GM12878 (cell line): ENCODE measurements around the gene EEF1G. TPM values are rescaled to one million over a fixed set of nuclear protein-coding genes. Genes with fewer than 3 reads are reported as not detected.

ENCODE experiments used
- NBN ChIP-seq: fragments of 450-650 bp; IDR thresholded peaks from 2 replicates; pipeline ENCODE4 v1.6.1; 2016
- NFYA ChIP-seq: IDR thresholded peaks from 2 replicates; pipeline ENCODE4 v1.6.1; 2011; ENCODE audit warnings: low read depth, mild to moderate bottlenecking, low read length, improper control_type of control experiment, borderline replicate concordance
- WRNIP1 ChIP-seq: IDR thresholded peaks from 2 replicates; pipeline ENCODE4 v1.6.1; 2011; ENCODE audit warnings: low read depth, low read length, improper control_type of control experiment, borderline replicate concordance
- ZNF24 ChIP-seq: fragments of 450-650 bp; IDR thresholded peaks from 2 replicates; pipeline ENCODE4 v1.6.1; 2017; ENCODE audit warnings: antibody characterized with exemption, mild to moderate bottlenecking
- ZNF687 ChIP-seq: fragments of 450-650 bp; IDR thresholded peaks from 2 replicates; pipeline ENCODE4 v1.6.1; 2017; ENCODE audit warnings: mild to moderate bottlenecking, moderate library complexity
- polyA plus RNA-seq, 11 experiments: library from polyadenylated mRNA; depleted of rRNA in 4 of 11; unstranded in 6 of 11; stranded (reverse) in 5 of 11; fragments of >200 nt; fragmentation: Nextera tagmentation in 4 of 11; fragmentation: Illumina TruSeq in 1 of 11; extraction: Ambion mirVana in 4 of 11; extraction: Trizol in 1 of 11; gene quantifications; 1 replicate in 1 of 11; 2 replicates in 10 of 11; pipeline versions ENCODE4 v1.2.1 to v1.2.3, GENCODE V29; 2011 to 2016; ENCODE audit warnings: inconsistent platforms in 2 of 11, missing spikeins in 2 of 11, low read depth in 1 of 11
- total RNA-seq, 4 experiments: library from RNA; depleted of rRNA in 3 of 4; stranded (reverse); fragments of >200 nt in 3 of 4; fragmentation: Illumina TruSeq in 1 of 4; extraction: Trizol in 1 of 4; gene quantifications; 2 replicates each; pipeline versions ENCODE4 v1.2.1 to v1.2.3, GENCODE V29; 2013 to 2021

EEF1G gene
- total and polyA plus RNA-seq, 10 of the 15 experiments (the other 5 are each of a cell fraction or from before 2014, with no cell fraction given), result 850 to 2,739 (median 2,277) TPM

- TF ChIP-seq WRNIP1 (no peak), ZNF687 (peak; percentile 84), NBN (peak; percentile 62), NFYA (no peak), ZNF24 (no peak)
Measured at GRCh38 chr11:62556108-62556874, 17.4 kb downstream of the EEF1G start (continued).
